NCI-H2081 treated with DMSO at 0.1 percent for 48 hours (cell line): Measurements from ENCODE around the gene FGFR2.

Source experiments
- DNase-seq: peaks from one replicate; lab custom pipeline; 2025; lab: John Stamatoyannopoulos, UW

The FGFR2 gene

DNA sequence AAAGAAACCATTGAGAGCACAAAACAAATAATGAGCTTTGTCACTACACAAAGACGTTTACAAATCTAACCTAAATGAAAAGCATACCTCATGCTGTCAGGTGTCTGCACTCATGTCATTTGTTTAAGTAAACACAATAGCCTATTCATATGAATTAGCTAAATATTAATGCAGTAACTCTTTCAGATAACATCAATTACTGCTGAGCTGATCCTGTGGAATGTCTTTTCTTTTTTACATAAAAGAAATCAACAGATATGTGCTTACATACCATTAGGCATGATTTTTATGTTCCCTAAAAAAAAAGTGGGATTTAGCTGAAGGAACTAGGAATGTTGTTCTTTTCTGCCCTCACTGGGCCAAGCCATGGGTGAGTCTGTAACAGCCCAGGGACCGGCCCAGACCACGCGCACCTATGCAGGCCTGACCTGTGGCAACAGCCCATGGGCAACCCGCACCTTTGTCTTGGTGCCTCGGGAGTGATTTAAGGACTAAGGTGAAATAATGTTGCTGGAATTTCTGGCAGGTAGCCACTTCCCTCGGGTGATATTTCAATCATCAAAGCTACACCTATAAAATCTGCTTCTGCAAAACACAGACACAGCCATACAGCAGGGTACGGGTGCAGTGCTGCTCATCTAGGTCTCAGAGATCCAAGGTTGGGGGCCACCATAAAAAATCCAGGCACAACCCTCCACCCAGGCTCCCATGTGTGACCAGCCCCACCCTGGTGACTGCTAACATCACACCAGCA is 44.6 kb downstream of the FGFR2 start:
- DNase-seq: no peak

DNA sequence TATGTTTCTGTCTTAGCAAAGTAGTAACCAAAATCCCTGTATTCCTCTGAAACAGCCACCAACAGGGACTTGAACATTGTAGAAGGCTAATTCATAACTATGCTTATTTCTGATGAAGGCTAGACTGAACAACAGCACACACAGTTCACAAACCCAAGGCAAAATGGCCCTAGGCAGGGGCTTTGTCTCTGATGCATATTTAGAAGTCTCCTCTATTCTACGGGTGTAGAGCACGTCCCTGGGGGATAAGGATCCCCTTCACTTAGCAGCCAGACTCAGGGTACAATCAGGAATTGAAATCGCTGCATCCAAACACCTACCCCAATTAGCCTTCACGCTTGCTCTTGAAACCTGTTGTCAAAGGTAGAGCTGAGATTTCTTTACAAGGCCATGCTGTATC is 45.5 kb downstream of the FGFR2 start:
- no peak for DNase-seq

DNA sequence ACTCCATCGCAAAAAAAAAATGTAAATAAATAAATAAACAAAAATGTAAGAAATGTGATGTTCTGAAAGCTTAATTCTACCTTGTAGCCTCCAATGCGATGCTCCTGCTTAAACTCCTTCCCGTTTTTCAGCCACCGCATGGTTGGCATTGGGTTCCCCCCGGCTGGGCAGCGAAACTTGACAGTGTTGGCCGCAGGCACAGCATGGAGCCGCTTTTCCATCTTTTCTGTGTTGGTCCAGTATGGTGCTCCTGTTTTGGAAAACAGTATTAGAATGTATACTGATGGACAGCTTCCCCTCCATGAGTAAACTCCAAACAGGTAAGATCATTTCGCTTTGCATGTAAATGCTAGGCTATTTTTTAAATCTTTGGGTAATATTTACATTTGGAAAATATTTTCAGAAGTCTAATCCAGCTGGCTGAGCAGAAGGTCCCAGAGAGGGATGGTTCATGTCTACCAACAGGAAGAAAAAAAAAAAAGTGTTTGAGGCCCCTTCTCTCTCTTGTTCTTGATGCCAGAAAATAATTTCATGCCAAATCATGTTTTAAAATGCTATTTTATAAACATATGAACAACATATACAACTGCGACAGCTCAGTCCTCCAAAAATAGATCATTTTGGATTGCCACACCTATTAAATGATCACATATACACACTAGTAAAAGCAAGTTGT is 46.9 kb downstream of the FGFR2 start:
- no peak for DNase-seq

DNA sequence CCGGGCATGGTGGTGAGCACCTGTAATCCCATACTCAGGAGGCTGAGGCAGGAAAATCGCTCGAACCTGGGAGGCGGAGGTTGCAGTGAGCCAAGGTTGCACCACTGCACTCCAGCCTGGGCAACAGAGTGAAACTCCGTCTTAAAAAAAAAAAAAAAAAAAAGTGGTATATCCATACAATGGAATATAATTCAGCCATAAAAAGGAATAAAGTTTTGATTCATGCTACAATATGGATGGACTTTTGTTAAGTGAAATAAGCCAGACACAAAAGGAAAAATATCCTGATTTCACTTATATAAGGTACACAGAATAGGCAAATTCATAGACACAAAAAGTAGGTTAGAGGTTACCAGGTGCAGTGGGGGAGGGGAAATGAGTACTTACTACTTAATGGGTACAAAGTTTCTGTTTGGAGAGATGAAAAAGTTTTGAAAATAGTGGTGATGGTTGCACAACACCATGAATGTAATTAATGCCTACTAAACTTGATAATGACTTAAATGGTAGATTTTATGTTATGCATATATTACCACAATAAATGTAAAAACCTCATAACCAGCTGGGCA is 53.9 kb downstream of the FGFR2 start:
- no peak for DNase-seq

DNA sequence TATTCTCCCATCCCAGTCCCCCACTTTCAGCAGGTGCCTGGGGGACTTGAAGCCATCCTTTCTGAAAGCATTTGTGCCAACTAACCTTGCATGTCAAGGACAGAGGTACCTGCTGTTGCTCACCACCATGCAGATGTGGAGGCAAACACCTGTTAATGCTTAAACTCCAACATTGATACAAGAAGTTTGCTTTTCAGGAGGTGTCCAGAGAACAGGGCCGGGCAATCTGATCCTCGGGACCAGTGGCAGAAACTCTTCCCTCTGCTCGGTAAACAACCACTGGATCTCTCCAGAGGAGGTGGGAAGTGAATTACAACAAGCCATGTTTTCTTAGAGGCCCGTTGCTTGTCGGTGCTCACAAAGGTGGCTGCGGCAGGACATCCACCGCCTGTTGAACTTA is 54.7 kb downstream of the FGFR2 start:
- no peak for DNase-seq

DNA sequence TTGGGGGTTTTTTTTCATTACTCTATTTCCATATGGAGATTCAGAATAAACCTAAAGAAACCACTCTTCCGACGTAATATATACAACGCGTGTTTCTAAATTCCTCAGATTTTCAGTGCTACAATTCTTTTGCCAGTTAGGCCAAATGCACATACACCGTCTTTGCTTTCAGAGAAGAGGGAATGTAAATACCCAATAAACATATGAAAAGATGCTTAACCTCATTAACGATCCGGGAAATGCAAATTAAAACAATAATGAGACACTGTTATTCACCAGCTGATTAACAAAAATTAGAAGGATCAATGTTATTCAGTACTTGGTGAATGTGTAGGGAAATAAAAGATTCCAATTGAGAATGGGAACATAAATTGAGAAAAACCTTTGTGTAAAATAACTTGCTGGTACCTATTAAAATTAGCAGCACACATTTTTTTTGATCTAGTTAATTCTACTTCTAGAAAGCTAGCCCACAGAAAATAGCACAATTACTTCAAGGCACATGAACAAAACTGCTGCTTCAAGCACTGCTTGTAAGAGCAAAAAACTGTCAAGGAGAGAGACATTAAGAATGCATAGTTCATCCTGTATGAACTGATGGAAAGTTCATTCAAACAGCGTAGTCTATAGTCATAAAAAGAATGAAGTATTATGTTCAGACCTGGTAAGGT is 56.7 kb downstream of the FGFR2 start:
- DNase-seq: no peak

DNA sequence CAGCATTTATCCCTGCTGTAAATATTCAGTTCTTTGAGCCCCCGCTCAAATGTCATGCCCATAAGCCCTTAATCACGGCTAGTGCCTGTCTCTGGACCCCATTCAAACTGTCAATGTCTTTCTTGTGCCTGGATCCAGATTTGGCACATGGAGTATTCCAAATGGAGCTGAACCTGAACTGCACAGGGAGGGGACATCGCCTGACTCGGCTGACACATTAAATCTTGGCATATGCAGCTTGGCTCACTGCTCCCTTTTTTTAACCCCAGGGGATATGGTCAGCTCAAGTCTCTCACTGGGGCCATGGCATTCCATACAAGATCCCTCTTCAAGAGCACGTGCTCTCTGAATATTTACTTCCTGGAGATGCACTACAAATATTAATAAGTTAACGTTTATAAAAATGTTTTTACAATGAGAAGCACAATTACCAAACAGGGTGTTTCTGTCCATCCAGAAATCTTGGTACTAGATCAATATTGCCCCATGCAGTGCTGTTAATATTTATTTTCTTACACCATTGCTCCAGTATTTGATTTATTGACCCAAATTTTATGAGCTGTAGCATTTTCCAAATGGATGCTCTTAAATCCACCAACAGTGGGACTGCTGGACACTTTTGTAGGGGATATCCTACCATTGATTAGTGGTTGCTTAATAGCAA is 57.4 kb downstream of the FGFR2 start:
- no peak for DNase-seq

DNA sequence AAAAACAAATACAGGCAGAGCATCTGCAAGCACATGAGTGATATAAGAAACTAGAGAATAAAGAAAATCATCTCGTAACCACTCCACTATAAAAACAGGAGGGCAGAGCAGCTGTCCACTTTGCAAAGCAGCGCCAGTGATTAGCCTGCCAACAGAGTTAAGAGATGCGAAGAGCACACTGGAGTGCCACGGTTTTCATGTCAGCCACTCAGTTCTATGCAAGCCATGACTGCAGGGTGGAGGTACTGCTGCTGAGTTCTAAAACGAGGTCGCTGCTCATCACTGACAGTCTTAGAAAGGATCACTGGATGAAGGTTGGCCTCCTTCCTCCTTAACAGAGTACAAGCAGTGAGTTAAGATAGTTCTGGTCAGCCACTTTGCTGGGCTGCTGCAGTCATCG is 58.5 kb downstream of the FGFR2 start:
- DNase-seq: no peak

DNA sequence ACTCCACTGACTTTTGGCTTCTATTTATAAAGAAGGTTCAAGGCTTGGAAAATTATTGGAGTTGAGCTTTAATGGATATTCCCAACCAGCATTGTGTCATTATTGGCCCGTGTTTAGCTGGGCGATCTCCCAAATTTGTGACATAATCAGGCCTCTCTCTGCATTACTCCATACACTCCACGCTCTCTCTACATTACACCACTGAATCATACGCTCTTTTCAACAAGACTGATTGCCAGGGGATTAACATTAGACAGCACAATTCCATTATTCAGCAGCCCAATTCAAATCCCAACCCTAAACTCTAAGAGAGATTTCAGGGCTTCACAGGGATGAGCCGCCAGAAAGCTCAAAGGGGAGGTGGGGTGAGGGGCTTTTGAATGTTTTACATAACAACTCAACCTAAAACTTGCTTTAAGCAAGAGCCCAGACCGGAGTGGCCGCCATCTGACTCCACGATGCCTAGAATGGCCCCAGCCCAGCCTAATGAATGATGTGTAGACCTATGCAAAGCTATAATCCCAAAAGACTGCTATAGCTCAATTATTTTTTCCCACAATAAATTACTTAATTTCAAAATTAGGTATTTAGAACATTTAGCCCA is 61.8 kb downstream of the FGFR2 start:
- DNase-seq: no peak

DNA sequence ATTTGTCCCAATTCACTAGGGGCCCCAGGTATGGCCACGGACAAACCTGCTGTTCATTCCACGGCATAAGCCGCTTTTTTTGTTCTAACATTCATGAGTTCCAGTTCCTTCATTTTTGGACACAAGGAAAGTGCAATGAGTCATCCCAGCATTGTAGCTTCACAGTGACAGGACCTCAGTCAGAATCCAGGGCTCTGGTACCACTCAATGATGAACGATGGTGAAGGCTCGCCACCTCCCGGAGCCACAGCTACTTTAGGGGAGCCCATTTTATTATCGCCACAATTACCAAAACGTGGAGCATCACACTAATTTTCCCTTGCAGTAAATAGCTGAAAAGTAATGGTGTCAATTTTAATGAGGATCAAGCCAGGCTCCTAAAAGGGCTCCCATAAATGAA is 62.9 kb downstream of the FGFR2 start:
- no peak for DNase-seq

DNA sequence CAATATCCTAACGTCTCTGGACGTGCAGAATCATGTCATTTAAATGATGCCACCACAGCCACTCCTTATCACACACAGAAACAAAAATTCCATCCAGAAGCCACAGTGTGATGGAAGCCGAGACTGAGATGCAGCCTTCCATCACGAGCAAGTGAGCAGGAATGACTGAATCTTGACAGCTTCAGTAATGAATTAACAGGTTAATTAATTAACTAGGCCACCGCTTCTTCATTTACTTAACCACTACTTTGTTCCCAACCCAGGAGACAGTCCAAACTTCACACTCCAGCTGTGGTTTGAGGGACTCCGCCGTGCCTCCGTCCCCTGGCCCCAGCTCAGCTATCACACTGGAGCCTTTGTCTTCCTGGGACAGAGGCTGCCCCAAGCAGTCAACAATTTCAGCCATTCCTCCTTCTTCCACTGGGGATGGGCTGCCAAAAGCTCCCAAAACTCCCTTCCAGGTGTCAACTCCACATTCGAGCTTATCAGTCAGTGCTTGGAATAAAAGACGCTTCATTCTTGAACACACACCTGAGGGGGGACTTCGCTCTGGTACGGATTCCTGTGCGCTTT is 65.9 kb downstream of the FGFR2 start:
- DNase-seq: no peak

DNA sequence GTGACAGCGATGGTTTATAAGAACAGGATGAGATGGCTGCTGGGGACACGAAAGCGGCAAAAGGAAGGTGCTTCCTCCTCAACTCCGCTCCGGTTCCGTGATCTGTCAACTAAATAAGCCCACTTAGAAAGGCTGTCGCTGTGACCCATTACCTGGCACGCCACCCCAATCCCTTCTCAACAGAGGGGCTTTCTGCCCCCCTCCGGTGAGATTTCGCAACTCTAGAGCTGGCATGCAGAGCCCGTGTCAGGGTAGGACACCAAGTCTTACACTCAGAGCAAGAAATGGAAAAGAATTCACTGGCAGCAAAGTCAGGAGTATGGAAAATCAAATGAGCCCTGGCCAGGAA is 66.4 kb downstream of the FGFR2 start:
- DNase-seq: no peak

DNA sequence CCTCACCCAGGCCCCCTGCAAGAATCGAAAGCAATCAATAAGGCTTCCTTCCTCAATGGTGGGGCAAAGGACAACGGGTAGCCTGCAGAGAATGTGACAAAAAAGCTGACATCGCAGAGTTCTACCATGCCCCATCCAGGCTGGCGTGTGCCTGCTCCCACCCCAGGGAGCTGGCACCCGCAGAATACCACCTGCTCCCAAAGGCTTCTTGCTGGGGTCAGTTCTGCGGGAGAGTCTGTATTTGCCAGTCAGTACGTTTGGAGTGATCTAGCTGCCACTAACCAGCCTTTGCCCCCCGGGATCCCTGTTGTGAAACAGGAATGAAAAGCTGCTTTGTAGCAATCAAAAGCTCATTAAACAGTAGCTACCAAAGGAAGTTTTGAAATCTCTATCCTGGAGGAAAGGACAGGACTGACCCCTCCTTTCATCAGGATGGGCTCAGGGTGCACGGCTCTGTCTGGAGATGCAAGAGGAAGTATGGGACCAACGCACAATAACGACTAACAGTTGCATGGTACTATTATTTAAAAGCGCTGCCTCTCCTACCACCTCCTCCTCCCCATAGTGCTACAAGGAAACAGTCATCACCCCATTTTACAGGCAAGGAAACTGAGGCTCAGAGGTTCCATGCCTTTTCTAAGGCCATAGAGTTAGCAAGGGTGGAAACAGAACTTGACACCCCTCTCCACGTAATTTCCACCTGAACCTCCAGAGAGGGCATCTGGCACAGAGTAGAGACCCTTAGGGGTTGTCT is 67.0 kb downstream of the FGFR2 start:
- no peak for DNase-seq

DNA sequence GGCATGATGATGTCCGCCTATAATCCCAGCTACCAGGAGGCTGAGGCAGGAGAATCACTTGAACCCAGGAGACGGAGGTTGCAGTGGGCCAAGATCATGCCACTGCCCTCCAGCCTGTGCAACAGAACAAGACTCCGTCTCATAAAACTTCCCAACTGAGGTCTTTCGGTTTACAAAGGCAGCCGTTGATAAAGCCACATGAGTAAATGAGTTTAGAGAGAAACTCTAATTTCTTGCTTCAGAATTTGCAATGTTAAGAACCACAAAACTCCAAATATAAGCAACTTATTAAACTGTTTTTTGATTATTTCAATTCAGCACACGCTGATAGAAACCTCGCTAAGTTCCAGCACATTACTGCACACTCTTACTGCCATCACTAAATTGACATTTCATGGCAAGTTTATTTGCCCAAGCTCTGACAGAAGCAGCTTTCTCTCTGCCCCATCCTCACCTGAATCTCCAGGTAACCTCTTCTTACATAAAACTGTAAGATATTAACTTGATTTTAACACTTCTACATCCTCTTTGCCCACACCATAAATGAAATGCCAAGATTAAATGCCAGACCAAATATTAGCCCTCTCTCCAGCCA is 67.7 kb downstream of the FGFR2 start:
- DNase-seq: no peak

DNA sequence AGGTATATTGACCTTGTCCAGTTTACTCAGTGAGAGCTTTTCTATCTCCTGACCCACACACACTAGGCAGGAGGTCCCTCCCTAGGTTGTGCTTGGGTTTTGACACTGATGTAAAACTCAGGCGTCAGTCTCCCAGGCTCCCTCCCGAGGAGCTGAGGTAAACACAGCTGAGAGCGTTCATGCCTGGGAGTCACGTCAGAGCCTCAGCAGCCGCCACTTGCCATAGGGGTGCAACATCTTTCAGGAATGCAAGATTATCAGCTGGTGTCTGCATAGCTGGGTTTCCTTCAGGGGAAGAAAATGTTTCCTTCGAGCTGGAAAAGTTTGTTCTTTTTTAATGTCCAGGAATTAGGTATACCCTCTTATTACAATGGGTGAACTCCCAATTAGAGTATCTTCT is 70.6 kb downstream of the FGFR2 start:
- no peak for DNase-seq

DNA sequence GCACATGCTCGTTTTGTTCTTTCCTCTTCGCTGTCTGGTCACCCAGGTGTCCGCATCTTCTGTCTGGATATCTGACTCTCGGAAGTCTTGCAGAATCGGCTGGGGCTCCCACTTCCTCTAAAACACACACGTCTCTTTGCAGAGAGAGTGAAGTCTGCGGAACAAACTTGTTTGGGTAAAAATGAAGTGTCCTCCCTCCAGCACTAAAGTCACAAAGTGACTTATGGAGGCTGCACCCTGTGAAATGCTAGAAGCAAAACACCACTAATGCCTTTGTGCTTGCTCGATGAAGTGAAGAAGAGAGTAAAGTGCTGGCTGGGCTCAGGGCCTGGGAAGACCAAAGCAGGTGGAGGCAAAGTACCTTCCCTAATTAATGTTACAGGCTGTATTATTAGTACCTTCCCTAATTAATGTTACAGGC is 71.4 kb downstream of the FGFR2 start:
- no peak for DNase-seq

DNA sequence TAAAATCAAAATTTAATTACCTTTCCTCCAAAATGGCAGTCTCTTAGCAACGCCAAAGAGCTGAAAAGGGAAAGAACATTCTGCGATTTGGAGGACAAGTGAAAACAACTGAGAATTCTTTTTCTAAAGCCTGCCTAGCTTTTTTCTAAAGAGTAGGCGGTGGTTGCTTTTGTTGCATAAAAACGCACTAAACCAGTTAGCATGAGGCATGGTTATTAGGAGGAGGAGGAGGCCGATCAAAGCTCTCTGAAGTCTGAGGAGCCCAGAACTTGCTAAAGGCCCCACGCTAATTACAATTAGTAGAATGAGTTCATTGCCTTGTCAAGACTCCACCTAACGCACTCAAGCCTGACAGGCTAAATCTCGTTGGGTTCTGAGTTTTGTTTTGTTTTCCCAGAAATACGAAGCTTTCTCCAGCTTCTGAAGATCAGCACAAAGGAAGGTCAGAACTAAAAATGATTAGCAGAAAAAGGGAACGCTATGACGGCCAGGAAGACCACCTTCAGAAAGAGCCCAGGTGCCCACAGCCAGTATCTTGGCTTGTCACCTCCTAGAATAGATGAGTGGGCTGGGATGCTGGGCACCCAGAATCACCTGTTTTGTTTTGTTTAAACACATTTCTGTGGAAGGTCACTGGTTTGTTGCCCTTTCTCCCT is 72.0 kb downstream of the FGFR2 start:
- DNase-seq: no peak

DNA sequence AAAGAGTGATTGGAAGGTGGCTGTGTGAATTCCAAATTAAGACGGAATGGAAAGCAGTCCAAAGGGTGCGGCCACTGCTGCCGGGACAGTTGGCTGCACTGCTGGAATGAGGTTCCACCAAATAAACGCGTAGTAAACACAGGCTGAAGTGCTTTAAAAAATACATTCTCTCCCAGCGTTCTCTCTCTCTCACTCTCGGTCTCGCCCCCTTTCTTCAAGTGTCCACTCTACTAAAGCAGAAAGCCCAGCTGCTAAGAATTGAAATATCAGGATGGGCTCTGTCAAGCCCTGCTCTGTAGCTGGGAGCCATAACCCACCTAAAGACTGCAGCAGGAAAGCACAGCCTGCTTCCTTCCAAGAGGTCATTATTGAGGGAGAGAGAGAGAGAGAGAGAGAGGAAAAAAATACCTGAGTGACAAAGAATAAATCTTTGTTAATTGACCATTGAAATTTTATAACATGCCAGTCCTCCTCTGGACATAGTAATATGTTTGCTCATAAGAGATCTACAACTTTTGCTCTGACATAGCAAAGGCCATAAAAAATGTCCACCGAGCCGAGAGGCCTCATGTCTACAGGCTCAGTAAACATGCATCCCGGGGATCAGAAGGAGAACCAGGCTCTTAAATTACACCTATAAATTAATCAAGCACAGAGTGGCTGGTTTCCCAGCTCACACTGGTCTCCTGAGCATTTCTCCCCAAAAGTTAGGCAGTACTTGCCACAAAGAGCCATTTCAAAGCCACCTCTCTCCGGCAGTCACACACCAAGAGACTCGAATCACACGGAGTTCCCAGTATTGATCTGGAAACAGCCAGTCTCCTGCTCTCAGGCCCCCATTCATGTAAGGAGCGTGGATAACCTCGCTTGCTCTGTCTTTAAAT is 72.8 kb downstream of the FGFR2 start:
- no peak for DNase-seq
